SH-SY5Y (cell line): ENCODE results near the gene DHRS9.

ENCODE experiments used
- GATA2 ChIP-seq: IDR thresholded peaks from 2 replicates; pipeline ENCODE4 v1.6.1; 2011; ENCODE audit warnings: mild to moderate bottlenecking, low read depth, low read length
- GATA3 ChIP-seq: IDR thresholded peaks from 2 replicates; pipeline ENCODE4 v1.6.1; 2011; ENCODE audit warnings: low read depth, mild to moderate bottlenecking, low read length, moderate library complexity

GRCh38 chr2:169118060-169118459 lies 48.7 kb downstream of the DHRS9 start:
- TF ChIP-seq GATA2, result no peak
- TF ChIP-seq GATA3, result no peak
